Lung microvascular endothelial cell (primary cell): Measurements from ENCODE around the gene LRCH1. TPM values are rescaled to one million over a fixed set of nuclear protein-coding genes. Genes with fewer than 3 reads are reported as not detected.

Source experiments
- DNase-seq, 2 donors: peaks; one replicate each; pipeline versions ENCODE4 v3.0.0 to v3.0.0-alpha.2; 2010; ENCODE audit warnings: low read depth in 2 of 2
- total RNA-seq: library from RNA; depleted of rRNA; stranded (reverse); fragments of >200 nt; gene quantifications from 2 replicates; pipeline ENCODE4 v1.2.1, GENCODE V29; 2014

LRCH1 gene
- total RNA-seq, 1 donor from 2014 or later = 11.5 TPM

DNA sequence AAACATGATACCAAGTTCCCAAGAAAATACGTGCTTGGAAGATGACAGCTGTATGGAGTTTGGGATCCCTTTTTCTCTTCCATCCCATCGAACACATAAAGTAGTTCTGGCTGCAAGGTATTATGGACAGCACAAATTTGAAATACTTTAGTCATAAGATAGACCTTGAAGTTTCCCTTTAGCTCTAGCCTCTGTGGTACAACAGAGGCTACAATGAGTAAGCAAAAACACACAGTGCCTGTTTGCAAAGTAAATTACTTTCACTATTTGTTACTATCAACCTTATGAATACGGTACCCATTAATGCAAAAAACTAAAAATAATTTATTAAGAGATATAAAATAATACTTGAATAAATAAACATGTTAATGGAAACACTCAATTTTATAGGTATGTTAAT, 21.0 kb upstream of the LRCH1 start:
- no peak for DNase-seq

DNA sequence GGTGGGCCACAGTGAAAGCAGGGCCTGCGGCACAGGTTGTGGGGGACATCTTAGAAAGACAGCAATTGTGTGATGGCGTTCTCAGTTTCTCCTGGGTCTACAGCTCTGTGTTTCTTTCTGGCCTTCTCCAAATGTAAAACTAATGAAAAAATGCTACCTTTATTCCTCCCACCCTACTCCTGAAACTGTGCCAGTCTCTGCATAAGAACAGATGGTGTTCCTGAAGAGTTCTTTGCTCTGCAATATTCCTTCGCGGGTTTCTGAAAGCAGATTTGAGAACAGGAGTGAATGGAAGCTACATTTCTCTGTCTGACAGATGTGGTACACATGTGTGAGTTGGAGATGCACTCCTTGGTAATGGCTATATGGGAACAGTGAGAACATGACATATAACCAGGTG, 18.0 kb upstream of the LRCH1 start:
- no peak for DNase-seq

DNA sequence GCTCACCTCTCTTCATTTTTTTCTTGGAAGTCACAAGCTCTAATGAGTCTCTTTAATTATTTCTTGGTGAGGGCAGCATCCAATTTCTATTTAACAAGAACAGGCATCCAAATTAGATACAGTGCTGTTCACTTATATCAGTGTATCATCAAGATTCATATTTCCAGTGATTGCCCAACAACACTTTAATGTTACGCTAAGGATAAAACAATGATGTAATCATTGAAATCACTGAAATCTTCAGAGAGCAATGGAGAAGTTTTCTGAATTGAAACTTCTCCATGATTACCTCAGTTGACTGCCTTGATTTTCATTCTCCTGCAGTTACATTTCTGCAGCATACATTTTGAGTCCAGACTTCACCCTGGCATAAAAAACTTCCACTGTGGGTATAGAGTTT, 17.1 kb upstream of the LRCH1 start:
- DNase-seq = no peak

DNA sequence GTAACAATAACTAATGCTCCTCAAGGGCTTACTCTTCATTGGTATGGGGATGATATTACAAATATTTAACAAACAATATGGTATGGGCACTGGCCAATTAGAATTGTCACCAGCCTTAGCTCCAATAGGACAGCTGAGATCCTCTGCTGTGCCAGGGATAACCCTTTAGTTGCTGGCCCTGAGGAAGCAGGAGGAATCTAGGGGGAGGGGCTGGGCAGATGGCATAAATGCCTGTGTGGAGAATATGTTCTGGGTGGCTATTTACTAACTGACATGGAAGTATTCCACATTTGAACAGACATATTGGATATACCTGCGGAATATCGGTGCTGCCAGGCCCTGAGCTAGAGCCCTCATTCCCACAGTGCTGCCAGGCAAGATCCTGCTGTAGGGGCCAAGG, 16.6 kb upstream of the LRCH1 start:
- no peak for DNase-seq

GRCh38 chr13:46539231-46539630, 13.7 kb upstream of the LRCH1 start:
- DNase-seq = no peak

DNA sequence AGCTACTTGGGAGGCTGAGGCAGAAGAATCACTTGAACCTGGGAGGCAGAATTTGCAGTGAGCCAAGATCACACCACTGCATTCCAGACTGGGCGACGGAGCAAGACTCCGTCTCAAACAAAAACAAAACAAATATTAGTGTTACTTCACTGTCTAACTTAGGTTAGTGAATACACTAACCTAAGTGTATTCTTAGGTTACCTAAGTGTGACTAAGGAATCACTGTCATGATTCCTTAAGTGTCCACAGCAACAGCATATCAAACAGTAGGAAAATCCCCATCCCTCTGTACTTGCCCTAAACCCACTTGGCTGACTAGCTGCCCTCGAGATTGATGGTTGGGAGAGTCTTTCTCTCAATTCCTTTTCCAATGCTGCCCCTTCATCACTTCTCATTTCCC, 11.8 kb upstream of the LRCH1 start:
- no peak for DNase-seq

DNA sequence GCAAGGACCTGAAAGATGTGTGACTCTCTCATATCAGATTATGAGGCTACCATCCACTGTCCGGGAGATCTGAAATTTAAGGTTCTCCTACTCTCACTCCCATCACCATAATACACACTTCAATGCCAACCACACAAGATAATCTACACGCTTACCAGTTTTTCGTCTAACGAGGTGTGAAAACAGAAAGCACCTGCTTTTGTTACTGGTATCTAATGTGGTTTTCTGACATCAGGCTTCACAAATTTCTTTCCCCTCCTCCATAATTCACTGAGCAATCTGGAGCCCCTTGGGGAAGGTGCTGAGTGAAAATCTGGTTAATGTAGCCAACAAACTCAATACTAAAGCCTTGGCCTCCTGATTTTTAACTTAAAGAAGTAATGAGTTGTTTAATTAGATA, 10.1 kb upstream of the LRCH1 start:
- no peak for DNase-seq

DNA sequence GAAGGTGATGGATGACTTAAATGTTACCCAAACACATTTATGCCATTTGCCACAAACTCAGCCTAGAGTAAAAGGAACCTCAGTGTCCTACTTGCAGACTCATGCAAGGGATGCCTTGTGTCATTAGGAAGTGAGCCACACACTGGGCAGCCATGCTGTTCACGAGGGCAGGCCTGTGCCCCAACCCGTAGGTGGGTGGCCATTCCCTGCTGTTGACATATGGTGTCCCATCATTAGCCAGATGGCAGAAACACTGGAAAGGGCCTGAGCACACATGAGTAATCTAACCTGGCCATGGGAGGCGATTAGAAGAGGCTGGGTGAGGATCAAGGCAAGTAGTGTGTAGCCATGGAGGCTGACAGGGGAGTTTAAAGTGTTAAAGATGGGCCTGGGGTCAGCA, 9.7 kb upstream of the LRCH1 start:
- DNase-seq = no peak

GRCh38 chr13:46544208-46544607, 8.8 kb upstream of the LRCH1 start:
- no peak for DNase-seq

DNA sequence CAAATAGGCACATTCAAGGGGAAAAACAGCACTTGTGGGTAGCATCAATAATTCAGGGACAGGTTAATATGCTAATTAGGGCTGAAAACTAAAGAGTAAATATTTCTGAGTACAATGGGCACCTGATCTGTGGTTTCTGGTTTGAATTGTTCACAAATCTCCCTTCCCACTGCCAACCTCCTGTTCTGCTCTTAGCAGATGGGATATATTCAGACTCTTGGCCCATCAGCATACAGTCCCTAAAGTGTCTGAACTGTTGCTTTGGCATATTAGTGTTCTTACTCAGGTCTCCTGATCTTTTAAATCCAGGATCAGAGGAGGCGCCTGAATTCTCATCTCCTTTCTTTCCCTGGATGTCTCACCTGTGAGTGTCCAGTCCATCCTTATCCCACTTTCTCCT, 8.2 kb upstream of the LRCH1 start:
- no peak for DNase-seq

DNA sequence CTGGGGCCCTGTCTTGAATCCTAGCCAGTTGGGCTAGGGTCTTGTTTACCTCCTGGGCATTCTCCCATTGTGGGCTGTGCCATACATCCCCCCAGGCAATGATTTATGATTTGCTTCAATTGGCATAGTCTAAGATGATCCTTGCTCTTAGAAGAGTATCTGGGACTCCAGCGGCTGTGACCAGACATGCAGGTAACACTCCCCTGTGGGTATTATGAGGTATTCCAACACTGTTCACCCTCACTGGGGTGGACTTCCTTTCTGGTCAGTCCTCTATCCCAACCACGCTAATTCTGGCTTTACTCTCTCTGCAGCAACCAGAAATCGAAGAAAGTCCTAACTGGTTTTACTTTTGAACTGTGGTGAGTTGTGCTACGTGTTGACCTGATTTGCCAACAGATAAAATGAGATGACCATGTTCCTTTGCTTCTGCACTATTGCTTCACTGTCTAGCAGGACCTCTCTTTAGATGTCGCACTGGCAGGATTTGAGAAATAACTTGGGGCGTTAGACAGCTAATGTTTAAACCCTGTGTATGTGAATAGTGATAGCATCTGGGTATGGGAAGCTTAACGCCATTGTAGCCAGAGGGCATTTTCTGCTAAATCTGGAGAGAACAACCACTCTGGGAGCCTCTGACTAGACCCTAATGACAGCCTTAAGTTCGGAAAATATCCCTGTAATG, 6.7 kb upstream of the LRCH1 start:
- DNase-seq = no peak

DNA sequence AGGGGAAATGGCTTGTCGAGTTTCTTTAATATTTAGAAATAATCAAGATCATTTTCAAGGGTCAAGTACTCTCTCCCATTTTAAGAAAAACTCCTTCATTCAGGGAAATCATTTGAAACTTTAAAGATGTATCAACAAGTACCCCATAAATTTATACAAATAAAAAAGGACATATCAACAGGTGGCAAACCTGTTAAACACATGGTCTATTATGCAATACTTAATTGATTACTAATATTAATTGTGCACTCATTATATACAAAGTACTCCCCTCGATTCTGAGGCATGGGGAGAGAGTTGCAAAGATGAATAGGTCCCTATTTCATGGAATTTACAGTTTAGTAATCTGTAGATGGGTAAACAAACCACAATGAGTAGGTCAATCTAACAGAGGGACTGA, 2.1 kb upstream of the LRCH1 start:
- no peak for DNase-seq

DNA sequence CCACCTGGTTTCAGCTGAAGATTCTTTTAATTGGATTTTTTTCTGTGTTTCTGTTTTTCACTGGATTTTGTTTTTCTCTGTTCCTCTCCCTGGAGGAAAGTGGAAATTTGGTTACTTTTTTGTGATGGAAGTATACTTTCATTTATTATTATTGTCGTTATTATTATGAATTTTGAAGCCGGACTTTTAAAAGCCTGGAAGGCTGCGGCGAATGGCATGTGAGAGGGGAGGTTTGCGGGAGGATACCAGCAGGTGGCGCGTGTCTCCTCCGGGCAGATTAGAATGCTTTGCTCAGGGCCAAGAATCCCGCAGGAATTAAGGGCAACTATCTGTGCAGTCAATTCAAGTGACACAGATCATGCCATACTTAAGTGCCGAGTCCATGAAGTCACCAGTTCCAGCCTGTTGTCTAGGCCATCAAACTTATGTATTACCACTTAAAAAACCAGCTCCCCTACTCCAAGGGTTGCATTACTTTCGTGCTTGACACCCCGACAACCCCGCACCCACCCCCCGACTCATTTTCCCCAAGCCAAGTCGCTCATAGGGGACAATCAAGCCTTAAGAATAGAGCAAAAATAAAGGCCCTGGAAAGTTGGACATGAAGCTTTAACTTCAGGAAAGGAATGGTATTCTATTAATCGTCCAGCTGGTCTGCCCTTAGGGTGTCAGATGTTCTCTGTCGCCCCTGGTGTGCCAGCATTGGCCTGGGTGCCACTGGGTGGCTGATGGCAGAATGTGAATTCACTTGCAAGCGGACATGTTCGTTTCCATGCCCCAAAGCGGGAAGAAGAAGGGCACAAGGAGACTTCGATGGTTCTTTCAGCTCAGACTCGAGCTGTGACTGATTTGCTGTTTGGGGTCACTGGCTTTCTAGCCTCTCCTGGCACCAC, 1.3 kb upstream of the LRCH1 start:
- peak; percentile 79 to 81 for DNase-seq

- DNase-seq = no peak
Measured at GRCh38 chr13:46552303-46552682, 677 bp upstream of the LRCH1 start.

DNA sequence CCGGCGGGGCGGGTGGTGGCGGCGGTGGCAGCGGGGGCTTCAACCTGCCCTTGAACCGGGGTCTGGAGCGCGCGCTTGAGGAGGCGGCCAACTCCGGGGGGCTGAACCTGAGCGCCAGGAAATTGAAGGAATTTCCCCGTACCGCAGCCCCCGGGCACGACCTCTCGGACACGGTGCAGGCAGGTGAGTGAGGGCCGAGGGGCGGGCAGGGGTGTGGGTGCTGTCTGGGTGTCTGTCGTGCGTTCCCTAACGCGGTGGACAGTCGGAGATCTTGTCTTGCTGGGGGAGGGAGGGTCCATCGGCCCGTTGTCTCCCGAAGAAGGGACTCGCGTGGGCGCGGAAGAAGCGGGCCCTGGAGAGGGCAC, 533 bp downstream of the LRCH1 start:
- peak in 1 of 2 donors; percentile 12 for DNase-seq

- peak; percentile 64 to 95 for DNase-seq
Measured at GRCh38 chr13:46553886-46554858, 1.2 kb downstream of the LRCH1 start.

- peak; percentile 12 to 43 for DNase-seq
Measured at GRCh38 chr13:46554951-46555350, 2.0 kb downstream of the LRCH1 start.

- no peak for DNase-seq
Measured at GRCh38 chr13:46555722-46556417, 2.9 kb downstream of the LRCH1 start.

DNA sequence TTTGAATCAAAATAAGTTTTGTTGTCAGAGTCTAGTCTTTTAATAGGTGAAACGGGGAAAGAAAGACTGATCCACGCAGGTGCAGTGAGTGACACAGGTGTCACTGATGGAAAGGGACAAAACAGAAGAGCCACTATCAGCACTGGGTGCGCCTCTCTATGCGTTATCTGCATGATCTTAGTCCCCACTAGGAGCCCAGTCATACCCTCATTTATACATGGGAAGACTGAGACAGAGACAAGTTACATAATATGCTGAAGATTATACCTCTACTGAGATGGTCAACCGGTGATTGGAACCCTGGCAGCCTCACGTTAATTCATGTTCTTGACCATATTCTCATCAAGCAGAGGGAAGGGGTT, 3.4 kb downstream of the LRCH1 start:
- no peak for DNase-seq

- DNase-seq = peak; percentile 10 to 38
Measured at GRCh38 chr13:46559272-46559805, 6.4 kb downstream of the LRCH1 start.

DNA sequence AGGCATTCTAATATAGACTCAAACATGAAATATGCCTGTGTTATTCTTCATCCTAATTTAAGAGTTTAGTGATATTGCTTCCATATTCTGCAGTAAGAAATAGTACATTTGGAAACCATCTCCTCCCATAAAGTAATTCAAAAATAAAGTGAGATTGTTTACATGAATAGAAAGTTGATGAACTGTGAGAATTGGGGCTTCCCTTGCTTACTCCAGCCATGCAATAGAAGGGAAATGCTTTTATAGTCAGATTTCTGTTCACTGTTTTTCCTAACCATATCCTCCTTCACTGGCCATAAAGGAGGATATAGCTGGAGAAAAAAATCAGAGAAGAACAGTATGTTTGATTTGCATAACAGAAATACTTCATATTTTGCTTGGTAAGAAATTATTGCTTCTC, 7.8 kb downstream of the LRCH1 start:
- no peak for DNase-seq
